Lower lobe of right lung (tissue), 2 donors: Measurements from ENCODE around the gene SETSIP. TPM values are rescaled to one million over a fixed set of nuclear protein-coding genes. Genes with fewer than 3 reads are reported as not detected.

Source experiments
- ATAC-seq, 2 donors: fragments of 200-7000 bp; cut with Tn5 transposase; one replicate each; pipeline ENCODE4 v1.9.1; 2020 to 2022; ENCODE audit warnings: mild to moderate bottlenecking in 2 of 2, moderate library complexity in 2 of 2
- DNase-seq: peaks from one replicate; pipeline ENCODE4 v3.0.0-alpha.2; 2020
- H3K27ac ChIP-seq: fragments of 200-600 bp; one replicate; pipeline ENCODE4 v1.8.0; 2022
- H3K27me3 ChIP-seq: fragments of 200-600 bp; one replicate; pipeline ENCODE4 v1.8.0; 2022; ENCODE audit warnings: low read depth
- H3K36me3 ChIP-seq: fragments of 200-600 bp; one replicate; pipeline ENCODE4 v1.8.0; 2022; ENCODE audit warnings: mild to moderate bottlenecking
- H3K4me1 ChIP-seq: fragments of 200-600 bp; one replicate; pipeline ENCODE4 v1.8.0; 2022
- H3K4me3 ChIP-seq: fragments of 200-600 bp; one replicate; pipeline ENCODE4 v1.8.0; 2022; ENCODE audit warnings: mild to moderate bottlenecking
- H3K9me3 ChIP-seq: fragments of 200-600 bp; one replicate; pipeline ENCODE4 v1.8.0; 2022
- intact Hi-C: fragments of 100-400 bp; cut with DNase I; formaldehyde crosslinking; loops from one replicate; pipeline ENCODE4 v1.11.0; 2022
- total RNA-seq: library from RNA; stranded (reverse); fragmentation: NEBNext Ultra II Directional; extraction: Animal tissue kit (Norgen Biotek cat#: 25700); gene quantifications from one replicate; pipeline ENCODE4 v1.2.1, GENCODE V29; 2021
- TF ChIP-seq, protein P1 (sequence below): fragments of 200-600 bp; IDR thresholded peaks from one replicate; pipeline ENCODE4 v1.8.0; 2022; ENCODE audit warnings: antibody characterized with exemption, mild to moderate bottlenecking
- donor health status: DM: no; HTN: yes; CAD: no; lungs with severe emphysema.

Gene SETSIP
- total RNA-seq, 1 donor from 2014 or later, result not detected

DNA sequence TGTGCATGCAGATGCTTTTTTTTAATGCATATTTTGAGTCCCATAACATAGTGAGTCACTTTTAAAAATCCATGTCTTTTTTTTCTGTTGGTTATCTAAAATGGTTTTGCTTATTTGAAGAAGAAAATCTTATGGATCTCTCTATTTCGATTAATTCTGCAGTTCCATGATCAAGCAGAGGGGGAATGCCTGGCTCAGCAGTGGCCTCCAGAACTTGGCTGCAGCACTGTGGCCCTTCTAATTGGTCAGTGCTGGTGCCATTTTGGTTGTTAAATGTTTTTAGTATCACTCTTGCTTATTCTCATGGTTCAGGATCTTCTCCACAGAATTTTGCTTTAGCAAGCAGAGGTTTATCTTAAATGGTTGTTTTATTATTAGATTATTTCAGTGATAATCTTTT lies 34.2 kb downstream of the SETSIP start:
- Histone ChIP-seq H3K4me1 (no peaks in the 10 kb centered on the region), H3K4me3 (no peak overlapping the region), H3K36me3 (no peaks in the 10 kb centered on the region), H3K27ac (no peak overlapping the region), H3K9me3 (no peaks in the 10 kb centered on the region), H3K27me3 (no peaks in the 10 kb centered on the region)
- intact Hi-C loops, result no loop called here
- TF ChIP-seq, protein P1, sequence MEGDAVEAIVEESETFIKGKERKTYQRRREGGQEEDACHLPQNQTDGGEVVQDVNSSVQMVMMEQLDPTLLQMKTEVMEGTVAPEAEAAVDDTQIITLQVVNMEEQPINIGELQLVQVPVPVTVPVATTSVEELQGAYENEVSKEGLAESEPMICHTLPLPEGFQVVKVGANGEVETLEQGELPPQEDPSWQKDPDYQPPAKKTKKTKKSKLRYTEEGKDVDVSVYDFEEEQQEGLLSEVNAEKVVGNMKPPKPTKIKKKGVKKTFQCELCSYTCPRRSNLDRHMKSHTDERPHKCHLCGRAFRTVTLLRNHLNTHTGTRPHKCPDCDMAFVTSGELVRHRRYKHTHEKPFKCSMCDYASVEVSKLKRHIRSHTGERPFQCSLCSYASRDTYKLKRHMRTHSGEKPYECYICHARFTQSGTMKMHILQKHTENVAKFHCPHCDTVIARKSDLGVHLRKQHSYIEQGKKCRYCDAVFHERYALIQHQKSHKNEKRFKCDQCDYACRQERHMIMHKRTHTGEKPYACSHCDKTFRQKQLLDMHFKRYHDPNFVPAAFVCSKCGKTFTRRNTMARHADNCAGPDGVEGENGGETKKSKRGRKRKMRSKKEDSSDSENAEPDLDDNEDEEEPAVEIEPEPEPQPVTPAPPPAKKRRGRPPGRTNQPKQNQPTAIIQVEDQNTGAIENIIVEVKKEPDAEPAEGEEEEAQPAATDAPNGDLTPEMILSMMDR, result no peak
- ATAC-seq (no peak), DNase-seq (no peak)

DNA sequence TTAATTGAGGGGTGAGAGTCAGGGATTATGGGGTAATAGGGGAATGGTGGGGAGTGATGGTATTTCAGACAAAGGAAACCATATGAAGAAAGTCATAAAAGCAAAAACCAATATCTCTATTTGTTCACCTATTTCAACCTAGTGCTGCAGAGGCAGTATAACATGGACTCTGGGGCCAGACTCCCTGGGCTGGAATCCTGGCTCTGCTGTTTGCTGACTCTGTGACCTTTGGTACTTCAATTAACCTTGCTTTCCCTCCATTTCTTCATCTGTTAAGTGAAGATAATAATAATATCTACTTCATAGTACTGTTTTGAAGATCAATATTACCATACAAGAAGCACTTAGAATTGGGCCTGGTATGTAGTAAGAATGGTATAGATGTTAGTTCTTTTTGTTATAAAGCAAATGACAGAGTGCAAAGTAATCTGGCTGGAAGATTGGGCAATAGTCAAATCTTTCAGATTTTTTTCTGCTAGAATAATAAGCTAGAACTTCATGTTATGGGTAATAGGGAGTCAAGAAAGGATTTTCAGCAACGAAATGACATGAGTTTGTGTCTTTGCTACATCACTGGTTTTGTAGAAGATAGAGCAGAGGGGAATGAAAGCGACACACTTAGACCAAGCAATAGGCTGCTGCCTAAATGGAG lies 36.4 kb downstream of the SETSIP start:
- no peak for ATAC-seq
- intact Hi-C loops, result no loop called here
- Histone ChIP-seq H3K27ac (no peak overlapping the region), H3K27me3 (no peaks in the 10 kb centered on the region), H3K4me1 (no peaks in the 10 kb centered on the region), H3K36me3 (no peaks in the 10 kb centered on the region), H3K4me3 (no peak overlapping the region), H3K9me3 (no peaks in the 10 kb centered on the region)
- DNase-seq, result no peak
- TF ChIP-seq, protein P1, result no peak

DNA sequence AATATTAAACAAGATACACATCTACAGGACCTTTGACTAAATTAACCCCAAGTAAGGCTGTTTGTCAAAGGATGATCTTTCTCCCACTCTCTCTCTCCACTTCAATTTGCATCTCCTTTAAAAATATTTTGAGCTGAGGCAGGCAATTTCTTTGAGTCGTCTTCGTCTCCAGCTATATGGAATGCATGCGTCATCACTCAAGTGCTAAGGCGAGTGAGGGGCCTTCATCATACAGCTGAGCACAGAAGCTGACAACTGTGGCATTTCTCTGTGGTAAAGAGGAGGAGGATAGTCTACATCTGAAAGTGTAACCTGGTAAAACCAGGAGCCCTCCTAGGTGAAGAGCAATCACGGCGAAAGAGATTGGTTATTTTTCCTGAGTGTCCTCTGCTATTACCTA lies 37.8 kb downstream of the SETSIP start:
- no peaks in the 10 kb centered on the region for H3K4me1 ChIP-seq
- no peak for ATAC-seq
- no peaks in the 10 kb centered on the region for H3K36me3 ChIP-seq
- no peak for DNase-seq
- H3K4me3 ChIP-seq, result no peak overlapping the region
- intact Hi-C loops, result no loop called here
- no peaks in the 10 kb centered on the region for H3K9me3 ChIP-seq
- TF ChIP-seq, protein P1, result no peak
- H3K27me3 ChIP-seq, result no peaks in the 10 kb centered on the region
- H3K27ac ChIP-seq, result no peak overlapping the region

DNA sequence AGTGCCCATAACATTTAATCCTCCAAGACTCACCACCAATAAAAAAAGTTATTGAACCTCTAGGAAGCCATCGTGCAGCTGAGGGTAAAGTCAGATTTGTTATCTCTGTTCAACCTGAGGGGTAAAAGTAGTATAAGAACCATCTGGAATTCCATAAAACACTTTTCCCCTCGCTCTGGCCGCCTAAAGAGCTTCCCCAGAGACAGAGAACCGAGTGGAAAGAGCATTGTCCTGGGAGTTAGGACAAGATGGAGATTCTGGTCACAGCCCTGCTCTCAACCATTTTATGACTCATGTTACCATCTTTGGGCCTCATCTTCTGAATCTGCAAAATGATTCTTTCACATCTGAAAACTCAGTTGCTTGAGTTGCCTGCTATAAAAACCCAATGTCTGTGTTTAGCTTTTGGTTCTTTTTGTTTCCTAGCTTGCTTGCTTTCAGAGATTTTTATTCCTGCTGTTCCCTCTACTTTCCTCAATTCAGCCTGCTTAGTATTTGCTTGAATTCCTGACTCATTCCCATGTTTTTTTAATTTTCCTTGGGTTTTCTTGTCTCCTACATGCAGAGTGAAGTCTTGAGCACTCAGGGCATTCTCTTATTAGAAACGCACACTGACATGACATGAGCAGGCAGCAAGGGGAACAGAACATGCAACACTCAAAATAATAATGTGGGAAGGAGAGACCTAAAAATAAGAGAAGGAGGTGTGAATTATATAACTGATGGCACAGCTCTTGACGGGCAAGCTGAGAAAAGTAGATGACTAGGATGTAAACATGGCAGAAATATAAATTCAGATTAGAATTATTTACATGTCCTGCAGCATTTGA lies 43.7 kb downstream of the SETSIP start:
- no peak for DNase-seq
- no peak overlapping the region for H3K27ac ChIP-seq
- no peaks in the 10 kb centered on the region for H3K36me3 ChIP-seq
- H3K27me3 ChIP-seq, result peaks cover 11% of the 10 kb centered on the region
- H3K9me3 ChIP-seq, result no peaks in the 10 kb centered on the region
- no peak overlapping the region for H3K4me3 ChIP-seq
- TF ChIP-seq, protein P1, result no peak
- no peak for ATAC-seq
- H3K4me1 ChIP-seq, result peaks cover 3% of the 10 kb centered on the region
- intact Hi-C loops, result no loop called here

DNA sequence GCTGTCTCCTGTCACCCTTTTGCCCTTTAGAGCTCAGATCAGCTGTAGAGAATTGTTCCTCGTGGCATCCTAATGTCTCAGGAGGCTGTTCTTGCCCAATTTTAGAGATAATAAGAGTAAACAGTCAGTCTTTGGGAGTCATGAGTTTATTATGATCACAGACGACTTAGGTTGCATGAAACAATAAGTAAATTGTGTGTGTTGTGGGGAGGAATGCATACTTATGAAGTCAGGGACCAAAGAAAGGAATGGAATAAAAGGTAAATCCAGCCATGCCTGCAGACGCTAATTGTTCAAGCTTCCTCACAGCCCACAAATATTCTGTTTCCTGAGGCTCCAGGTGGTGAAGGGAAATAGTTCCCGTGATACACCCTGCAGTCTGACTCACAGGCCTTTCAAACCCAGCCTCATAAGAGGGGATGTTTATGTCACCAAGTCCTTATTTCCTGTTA lies 44.5 kb downstream of the SETSIP start:
- intact Hi-C loops, result no loop called here
- Histone ChIP-seq H3K4me3 (no peak overlapping the region), H3K27me3 (peaks cover 11% of the 10 kb centered on the region), H3K9me3 (no peaks in the 10 kb centered on the region), H3K36me3 (no peaks in the 10 kb centered on the region), H3K27ac (no peak overlapping the region), H3K4me1 (peaks cover 3% of the 10 kb centered on the region)
- TF ChIP-seq, protein P1, result no peak
- DNase-seq (no peak), ATAC-seq (no peak)
